Left lobe of liver (tissue), 2 donors: ENCODE measurements around the gene TENM3. TPM values are rescaled to one million over a fixed set of nuclear protein-coding genes. Genes with fewer than 3 reads are reported as not detected.

Source experiments
- ATAC-seq: fragments of 200-7000 bp; cut with Tn5 transposase; one replicate; pipeline ENCODE4 v1.9.1; 2020; ENCODE audit warnings: mild to moderate bottlenecking, moderate library complexity
- DNase-seq: peaks from one replicate; pipeline ENCODE4 v3.0.0-alpha.2; 2020; ENCODE audit warnings: low spot score
- total RNA-seq: library from RNA; stranded (reverse); gene quantifications from one replicate; pipeline ENCODE4 v1.2.1, GENCODE V29; 2021
- donor health status: DM: no; HTN: no; CAD: no; lungs with moderate emphysema.
- donor health status: DM: no; HTN: yes; CAD: no.

Gene TENM3
- total RNA-seq, 1 donor from 2014 or later, result 1.4 TPM

DNA sequence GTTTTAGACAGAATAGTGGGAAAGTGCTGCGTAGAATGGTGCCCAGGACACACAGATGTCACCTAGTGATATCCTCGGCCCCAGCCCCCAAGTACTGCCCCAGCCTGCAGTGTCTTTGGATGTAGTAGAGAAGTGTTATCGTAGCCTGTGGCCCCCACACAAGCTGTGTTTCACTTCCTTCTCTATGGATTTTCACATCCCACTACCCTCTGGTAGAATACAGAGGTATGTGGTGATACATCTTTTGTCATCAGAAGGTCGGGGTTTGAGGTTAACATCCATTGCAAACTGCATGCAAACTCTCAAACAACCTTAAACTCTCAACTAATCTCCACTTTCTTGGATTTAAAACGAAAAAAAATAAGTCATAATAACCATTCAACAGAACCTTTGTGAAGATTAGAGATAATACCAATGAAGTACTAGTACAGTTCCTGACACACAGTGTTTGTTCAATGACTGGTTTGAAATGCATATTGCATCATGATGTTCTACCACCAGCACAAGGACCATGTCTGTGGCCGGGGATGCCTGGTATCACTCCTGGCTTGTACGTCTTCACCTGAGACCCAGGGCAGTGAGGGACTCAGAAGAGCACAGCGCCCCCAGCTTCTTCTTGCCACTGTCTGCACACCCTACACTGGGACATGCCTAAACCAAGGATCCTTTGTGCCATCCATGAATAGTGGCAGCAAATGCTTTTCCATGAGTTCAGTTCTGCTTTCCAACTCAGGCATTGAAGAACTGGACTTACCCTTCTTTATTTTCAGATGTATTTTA lies 406.7 kb downstream of the TENM3 start:
- ATAC-seq (no peak), DNase-seq (no peak)

DNA sequence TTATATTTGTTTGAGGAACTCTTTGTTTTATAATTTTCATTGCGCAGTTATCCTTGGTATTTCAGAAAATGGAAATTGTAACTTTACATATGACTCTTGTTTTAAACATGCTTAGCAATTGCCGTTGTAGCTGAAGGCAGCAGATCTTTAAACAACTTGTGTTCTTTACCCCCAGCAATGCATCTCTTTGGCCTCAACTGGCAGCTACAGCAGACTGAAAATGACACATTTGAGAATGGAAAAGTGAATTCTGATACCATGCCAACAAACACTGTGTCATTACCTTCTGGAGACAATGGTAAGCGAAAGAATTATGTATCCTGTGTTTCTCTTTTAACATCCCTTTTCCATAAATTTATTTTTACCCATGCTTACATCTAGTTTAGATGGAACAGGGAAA lies 410.4 kb downstream of the TENM3 start:
- DNase-seq (no peak), ATAC-seq (no peak)

DNA sequence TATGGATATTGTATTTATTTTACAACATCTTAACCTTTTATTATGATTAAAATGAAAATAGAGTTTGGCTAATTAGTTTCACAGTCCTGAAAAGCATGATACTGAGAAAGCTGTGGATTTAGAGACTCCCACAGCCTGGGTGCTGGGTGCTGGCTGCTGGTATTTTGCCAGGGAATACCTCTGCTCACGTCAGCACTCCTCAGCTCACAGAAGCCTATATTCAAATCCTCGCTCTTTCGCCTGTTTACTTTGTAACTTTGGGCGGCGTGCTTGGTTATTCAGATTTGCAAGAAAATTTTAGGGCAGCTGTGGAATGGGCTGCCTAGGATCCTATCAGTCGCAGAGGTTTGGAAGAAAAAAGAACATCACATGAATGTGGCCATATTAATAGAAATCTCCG lies 412.1 kb downstream of the TENM3 start:
- ATAC-seq, result no peak
- no peak for DNase-seq

DNA sequence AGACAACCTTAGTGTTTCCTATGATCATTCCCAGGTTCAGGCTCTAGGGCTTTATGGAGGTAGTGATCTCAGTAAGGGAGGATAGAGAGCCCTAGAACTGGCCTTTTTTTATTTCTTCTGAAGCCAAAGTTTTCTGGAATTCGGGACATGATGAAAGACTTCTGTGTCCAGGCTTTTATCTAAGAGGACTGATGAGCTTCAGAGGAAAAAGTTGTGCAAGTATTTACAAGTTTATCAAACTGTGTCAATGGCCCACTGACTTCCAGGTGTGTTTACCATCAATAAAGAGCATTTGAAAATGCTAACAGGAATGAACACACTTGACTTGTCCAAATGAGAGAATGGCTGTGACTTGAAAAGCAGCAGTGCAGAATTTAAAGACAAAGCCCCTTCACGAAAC lies 419.3 kb downstream of the TENM3 start:
- peak; percentile 41 for ATAC-seq
- no peak for DNase-seq

DNA sequence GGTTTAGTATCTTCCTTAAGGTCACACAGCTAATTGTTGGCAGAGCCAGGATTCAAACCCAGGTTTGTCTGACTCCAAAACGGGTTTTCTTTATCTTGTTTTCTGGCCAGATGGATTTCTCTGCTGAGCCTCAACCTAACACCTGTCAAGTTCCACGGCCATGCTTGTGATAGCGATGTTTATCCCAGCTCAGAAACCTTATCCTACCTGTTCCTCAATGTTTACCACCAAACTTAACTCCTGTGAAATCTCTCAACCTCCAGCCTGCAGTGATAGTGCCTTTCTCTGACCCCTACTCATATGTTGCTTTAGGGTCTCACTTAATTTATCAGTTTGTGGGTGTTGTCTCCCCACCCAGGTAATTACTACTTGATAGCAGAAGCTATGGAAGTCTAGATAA lies 428.0 kb downstream of the TENM3 start:
- DNase-seq (no peak), ATAC-seq (no peak)

DNA sequence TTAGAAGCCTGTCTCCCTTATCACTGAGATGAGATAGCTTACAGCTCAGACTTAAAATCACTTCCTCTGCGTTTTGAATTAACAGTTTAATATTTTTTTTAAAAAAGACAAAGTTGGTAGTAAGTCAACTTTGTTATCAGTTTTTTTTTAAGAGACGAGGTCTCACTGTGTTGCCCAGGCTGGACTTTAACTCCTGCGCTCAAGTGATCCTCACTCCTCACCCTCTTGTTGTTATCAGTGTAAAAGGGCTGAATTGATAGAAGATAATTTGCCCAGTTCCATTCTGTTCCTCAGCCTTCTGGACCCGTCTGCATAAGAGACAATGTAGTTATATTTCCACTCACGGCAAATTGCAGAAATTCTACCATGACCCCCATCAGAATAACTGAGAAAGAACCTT lies 428.5 kb downstream of the TENM3 start:
- DNase-seq, result no peak
- ATAC-seq, result no peak

DNA sequence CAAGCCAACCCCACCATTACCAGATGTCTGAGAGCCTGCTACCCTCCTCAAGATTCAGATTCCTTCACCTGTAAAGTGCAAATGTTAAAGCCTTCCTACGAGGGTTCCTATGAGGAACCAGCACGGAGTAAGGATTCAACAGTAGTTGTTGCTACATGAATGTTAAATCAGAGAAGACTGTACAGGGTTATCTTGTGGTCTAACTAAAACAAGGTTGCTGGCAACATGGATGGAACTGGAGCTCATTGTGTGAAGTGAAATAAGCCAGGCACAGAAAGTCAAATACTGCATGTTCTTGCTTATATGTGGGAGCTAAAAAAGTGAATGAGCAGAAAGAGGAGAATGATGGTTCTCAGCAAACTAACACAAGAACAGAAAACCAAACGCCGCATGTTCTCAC lies 435.4 kb downstream of the TENM3 start:
- DNase-seq (no peak), ATAC-seq (no peak)

DNA sequence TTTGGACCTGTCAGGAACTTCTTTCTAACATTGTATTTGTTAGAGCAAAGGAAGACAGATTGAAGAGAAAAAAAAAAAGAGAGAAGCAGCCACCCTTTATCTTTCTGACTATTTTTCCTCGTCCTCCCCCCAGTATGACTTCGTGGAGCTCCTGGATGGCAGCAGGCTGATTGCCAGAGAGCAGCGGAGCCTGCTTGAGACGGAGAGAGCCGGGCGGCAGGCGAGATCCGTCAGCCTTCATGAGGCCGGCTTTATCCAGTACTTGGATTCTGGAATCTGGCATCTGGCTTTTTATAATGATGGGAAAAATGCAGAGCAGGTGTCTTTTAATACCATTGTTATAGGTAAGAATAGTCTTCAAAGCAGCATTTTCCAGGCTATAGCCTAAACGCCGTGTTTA lies 436.3 kb downstream of the TENM3 start:
- no peak for ATAC-seq
- no peak for DNase-seq

DNA sequence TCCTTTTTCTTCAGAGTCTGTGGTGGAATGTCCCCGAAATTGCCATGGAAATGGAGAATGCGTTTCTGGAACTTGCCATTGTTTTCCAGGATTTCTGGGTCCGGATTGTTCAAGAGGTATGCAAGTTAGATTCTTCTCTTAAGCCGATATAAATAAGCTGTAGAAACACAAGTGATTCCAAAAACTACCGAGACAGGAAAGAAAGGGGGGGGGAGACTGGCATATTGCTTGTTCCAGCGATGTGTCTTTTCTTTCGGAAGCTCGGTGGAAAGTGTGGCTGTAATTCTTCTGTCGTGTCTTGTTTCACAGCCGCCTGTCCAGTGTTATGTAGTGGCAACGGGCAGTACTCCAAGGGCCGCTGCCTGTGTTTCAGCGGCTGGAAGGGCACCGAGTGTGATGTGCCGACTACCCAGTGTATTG lies 437.0 kb downstream of the TENM3 start:
- ATAC-seq (no peak), DNase-seq (no peak)

DNA sequence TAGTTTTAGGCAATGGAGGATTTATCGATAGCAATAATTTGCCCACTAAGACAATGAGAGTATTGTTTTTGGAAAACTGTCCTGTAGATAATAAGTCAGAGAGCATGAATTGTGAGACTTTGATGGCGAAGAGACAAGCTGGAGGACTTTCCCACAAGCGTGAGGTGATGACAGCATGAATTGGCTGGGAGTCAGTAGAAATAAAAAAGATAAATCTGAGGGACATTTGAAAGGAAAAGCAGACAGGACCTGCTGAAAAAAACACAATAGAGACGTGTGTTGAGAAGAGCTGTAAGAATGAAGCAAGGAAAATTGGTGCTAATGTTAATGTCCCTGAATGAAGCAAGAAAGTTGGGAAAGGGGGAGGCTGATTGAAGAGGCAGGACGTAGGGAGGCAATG lies 440.5 kb downstream of the TENM3 start:
- DNase-seq, result no peak

DNA sequence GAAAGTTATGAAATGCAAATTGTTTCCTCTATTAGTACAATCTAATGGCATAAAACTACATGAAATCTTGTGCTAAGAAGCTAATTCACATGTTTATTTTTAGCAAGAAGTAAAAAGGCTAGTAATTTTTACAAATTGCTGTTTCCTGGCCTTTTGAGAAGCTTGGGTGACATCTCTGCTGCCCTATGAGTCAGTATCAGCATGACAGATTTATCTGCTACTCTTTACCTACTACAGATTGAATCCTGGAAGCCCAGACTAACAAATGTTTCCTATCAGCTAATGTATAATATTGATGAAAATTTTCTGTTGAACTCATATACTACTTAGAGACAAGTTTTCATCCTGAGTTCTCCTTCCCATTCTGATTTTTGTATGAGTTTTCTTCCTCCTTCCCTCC lies 441.6 kb downstream of the TENM3 start:
- ATAC-seq (no peak), DNase-seq (no peak)

More for the DNA sequence above, 440.5 kb downstream of the TENM3 start:
- ATAC-seq, result no peak

DNA sequence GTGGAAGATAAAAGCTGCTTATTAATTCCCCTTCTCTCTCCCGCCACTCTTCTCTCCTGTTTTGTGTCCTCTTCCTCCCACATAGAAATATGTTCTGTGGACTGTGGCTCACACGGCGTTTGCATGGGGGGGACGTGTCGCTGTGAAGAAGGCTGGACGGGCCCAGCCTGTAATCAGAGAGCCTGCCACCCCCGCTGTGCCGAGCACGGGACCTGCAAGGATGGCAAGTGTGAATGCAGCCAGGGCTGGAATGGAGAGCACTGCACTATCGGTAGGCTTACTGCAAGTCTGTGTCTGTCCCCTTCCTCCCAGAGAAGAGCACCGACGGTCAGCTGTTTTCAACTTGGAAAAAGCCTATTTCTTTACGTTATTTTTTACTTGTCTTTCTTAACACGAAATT lies 444.9 kb downstream of the TENM3 start:
- no peak for DNase-seq

DNA sequence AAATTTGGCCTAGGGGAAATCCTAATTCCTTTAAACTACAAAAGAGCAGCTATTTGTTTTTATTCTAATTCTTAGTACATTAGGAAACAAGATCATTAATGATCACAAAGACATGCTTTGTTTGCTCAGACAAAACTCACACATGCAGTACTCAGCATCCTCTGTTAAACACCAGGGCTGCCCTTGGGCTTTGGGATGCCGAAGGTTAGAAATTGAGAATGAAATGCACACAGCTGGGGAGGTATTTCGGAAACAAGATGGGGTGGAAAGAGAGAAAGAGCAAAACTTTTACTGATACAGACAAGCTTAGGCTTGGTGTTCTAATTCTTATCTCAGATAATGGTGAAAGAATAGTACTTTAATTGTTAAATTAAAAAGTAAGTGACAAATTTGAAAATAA lies 451.3 kb downstream of the TENM3 start:
- DNase-seq (no peak), ATAC-seq (no peak)

More for the DNA sequence above, 444.9 kb downstream of the TENM3 start:
- ATAC-seq, result no peak

DNA sequence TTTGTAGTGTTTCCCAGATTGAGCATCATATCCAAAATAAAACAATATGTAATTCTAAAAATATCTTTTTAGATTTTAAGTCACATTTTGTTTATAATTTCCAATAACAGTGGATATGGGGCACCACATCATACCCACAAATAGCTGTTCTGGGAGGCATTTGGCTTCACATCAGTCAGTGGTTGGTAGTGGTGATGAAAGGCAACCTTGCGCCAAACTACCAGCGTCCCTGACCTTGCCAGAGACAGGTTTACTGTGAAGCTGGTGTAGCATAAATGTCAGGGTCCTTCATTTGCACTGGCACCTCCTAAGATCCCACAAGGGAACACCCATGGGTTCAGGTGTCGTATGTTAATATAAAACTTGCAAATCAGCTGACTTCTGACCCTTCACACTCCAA lies 451.8 kb downstream of the TENM3 start:
- DNase-seq (no peak), ATAC-seq (no peak)

DNA sequence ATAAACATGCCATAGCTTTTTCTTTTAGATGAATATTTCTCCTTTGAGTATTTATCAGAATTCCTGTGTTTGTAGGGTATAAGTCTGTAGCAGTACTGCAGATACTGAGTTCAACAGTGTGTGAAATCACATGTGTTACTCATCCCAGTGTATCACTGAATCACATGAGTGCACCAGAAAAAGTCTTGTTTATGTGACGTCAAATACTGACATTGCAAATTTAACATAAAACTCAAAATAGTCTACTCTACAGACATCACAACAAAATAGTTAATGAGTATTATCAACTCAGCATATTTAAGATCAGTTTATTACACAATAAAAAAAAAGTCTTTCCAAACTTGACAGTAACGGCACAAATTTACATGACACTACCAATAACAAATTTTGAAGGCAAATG lies 452.6 kb downstream of the TENM3 start:
- no peak for ATAC-seq
- no peak for DNase-seq

DNA sequence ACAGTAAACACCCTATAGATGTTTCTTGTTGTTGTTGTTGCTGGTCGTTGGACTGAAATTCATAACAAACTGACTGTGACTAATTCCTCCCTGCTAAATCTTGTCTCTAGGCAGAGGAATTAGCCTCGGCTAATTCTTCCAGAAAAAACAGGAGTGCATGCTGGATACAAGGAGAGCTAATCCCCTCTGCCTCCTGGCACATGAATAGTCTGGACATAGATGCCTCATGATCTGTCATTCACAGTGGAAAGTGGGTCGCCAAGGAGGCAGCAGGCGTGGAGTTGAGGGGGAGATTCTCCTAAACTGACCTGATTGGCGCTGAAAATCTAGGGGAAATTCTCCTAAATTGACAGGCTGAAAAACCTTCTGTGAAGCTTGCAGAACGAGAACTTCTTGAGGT lies 453.9 kb downstream of the TENM3 start:
- no peak for ATAC-seq
- DNase-seq, result no peak

DNA sequence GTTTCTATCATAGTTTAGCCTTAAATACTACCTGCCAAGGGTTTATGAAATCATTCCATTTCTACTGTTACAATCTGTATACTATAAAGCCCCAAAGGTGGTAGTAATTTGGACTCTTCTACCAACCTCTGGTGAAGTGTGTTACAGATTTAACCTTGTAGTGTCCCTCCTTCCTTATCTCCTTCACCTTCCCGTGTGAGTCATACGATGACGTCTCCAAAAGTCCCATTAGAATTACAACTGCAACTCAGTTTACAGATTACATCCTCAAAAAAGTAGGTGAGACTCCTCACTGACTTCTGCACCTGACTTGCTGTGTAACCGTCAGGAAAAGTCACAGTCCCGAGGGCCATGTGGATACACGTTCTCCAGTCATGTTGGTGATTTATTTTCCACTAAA lies 455.0 kb downstream of the TENM3 start:
- ATAC-seq, result no peak

DNA sequence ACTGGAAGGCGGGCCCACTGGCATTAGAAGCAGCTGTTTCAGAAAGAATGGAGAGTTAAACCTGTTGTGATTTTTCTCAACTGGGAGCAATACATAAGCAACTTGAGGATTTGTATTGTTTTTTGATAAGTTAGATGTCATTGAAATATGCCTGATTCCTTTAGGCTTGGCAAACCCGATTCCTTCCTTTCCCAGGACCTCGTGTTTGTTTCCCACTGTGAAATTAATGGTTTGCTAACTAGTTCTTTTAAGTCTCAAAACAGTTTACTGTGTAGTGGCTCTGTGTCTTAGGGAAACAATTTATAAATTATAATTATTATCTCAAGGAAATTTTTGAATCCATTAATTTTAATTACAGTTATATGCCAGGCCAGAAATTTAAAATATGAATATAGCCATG lies 456.0 kb downstream of the TENM3 start:
- DNase-seq (no peak), ATAC-seq (no peak)

More for the DNA sequence above, 455.0 kb downstream of the TENM3 start:
- DNase-seq, result no peak

DNA sequence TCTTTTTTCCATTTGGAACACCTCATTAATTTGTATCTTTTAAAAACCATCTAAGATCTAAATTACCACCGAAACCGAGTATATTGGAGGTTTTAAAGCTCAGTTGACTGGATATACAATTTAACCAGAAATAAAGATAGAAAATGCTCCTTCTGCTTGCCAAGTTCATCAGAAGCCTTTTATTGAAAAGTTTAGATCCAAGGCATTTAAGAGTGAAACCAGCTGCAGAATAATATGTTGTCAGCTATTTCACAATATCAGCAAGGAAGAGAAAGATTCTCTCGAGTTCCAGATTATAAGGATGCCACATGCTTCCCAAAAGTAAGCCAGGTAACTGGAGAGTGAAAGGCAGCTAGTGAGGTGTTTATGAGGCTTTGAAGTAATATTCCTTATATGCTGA lies 456.6 kb downstream of the TENM3 start:
- ATAC-seq, result no peak
- DNase-seq, result no peak

DNA sequence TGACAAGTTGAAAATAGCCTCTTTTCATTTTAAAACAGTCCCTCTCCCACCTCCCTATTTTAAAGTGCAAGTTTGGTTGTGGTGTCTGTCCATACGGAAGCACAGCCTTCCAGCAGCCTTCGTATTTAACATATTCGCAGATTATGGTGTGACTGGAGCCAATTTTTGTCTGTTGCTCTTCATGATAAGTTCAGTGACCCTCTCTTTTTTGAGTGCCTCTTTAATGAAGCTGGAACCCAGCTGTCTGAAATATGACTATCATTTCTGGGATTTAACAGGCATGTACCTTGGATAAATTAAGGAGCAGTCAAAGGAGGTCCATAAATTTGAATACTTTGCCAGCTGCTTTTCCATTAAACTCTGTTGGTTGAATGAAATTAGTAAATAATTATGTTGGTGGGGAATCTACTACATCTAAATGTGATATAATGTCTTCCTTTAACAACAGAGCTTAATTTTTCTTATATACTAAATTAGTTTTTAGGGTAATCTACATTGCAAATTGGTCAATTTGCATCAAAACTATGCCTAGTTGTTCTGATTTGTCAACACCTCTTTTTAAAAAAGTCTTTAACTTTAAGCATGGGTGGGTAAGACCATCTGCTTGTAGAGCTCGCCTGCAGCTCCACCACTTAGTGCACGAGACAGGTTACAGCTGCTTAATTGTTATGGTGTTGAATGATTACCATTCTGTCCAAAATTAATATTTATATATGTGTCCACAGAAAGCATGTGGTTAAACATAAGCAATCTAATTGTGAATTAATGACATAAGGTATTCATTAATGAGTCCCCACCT lies 457.4 kb downstream of the TENM3 start:
- no peak for DNase-seq
- no peak for ATAC-seq

DNA sequence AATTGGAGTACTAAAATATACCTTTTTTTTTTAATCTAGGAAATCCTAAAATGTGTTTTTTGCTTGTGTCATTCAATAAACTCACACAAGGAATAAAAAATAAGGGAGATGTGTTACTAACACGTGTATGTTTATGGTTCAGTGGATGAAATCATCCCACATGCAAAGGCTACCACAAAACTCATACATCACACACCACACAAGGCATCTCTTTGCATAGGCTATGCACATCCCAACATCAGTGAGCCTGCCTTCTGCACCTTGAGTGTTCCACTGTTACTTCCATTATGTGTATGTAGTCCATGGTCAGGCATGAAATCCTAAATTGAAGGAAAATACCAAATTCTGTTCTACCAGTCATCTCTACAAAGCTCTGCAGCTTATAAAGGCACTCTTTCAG lies 460.9 kb downstream of the TENM3 start:
- no peak for ATAC-seq
- no peak for DNase-seq

DNA sequence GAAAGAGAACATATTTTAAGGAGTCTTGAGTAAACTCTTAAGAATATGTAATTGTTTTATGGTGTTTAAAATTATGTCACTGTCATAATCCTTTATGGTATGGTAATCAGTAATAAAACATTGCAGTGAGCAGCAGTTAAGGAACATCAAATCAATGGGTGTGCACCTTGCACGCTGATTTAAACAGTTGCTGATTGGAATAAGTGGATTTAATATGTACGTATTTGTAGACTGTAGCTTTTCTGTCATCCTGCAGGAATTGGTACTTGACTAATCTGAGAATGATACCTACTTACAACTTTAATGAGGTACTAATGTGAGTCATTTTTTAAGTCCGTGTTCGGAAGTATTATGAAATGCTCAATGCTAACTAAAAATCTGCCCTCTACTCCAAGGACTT lies 461.7 kb downstream of the TENM3 start:
- DNase-seq (no peak), ATAC-seq (no peak)
